Endothelial cell of umbilical vein (primary cell): ENCODE data around the gene NUP37. TPM values are rescaled to one million over a fixed set of nuclear protein-coding genes. Genes with fewer than 3 reads are reported as not detected.

Experiments used
- BruUV-seq: library from RNA; stranded (reverse); fragments of 400-500 nt; replicated peaks from 2 replicates; lab custom pipeline; 2021; lab: Mats Ljungman, UMichigan
- CTCF ChIA-PET: fragments of 300-600, 350-600 bp; sonication (Branson Sonifier 250); formaldehyde crosslinking; loops from one replicate; lab custom pipeline; 2021; ENCODE audit warnings: antibody characterized with exemption, inconsistent platforms; lab: Charles Lee
- POLR2A ChIA-PET: fragments of 300-600, 350-600 bp; sonication (Branson Sonifier 250); formaldehyde crosslinking; loops from one replicate; lab custom pipeline; 2021; ENCODE audit warnings: antibody characterized with exemption, inconsistent platforms; lab: Charles Lee
- DNase-seq: peaks from one replicate; pipeline ENCODE4 v3.0.0-alpha.2; 2011; ENCODE audit warnings: low read depth, low spot score
- FAIRE-seq: peaks from 2 replicates; lab custom pipeline; 2011; peaks lifted over from hg19 to GRCh38; lab: Jason Lieb, UNC
- H2AFZ ChIP-seq: 2 replicates; pipeline ENCODE4 v1.6.0; 2012; ENCODE audit warnings: low read depth, low read length, control low read depth, inconsistent platforms
- H3K27ac ChIP-seq: 2 replicates; pipeline ENCODE4 v1.5.1; 2011; ENCODE audit warnings: low read depth, mild to moderate bottlenecking, control low read depth, low read length, moderate library complexity; ENCODE audit not compliant: insufficient read depth
- H3K27me3 ChIP-seq, 2 experiments: 2 replicates each; pipeline versions ENCODE4 v1.6.0 to v1.6.1; 2011; ENCODE audit warnings: low read length in 2 of 2, mixed read lengths in 1 of 2; ENCODE audit not compliant: control insufficient read depth in 2 of 2, insufficient read depth in 2 of 2
- H3K36me3 ChIP-seq, 2 experiments: 2 replicates in 1 of 2; 3 replicates in 1 of 2; pipeline ENCODE4 v1.5.1; 2011; ENCODE audit warnings: low read length in 2 of 2, mild to moderate bottlenecking in 1 of 2, moderate library complexity in 1 of 2; ENCODE audit not compliant: control insufficient read depth in 2 of 2, insufficient read depth in 2 of 2; ENCODE audit errors: extremely low read depth in 1 of 2
- H3K4me1 ChIP-seq: 3 replicates; pipeline ENCODE4 v1.5.1; 2011; ENCODE audit warnings: mild to moderate bottlenecking, low read length; ENCODE audit not compliant: control insufficient read depth, insufficient read depth; ENCODE audit errors: extremely low read depth
- H3K4me2 ChIP-seq: 2 replicates; pipeline ENCODE4 v1.6.1; 2011; ENCODE audit warnings: low read length, control low read depth, mixed read lengths; ENCODE audit not compliant: insufficient read depth
- H3K4me3 ChIP-seq, 3 experiments: fragments of 200-600 bp in 1 of 3; sonication (generic), shearing (Covaris generic) in 1 of 3; replicated peaks in 1 of 3; 2 replicates each; pipeline ENCODE4 v1.5.1; 2011 to 2016; ENCODE audit warnings: control low read depth in 3 of 3, low read length in 3 of 3, mild to moderate bottlenecking in 2 of 3, inconsistent platforms in 1 of 3, low read depth in 1 of 3, moderate library complexity in 1 of 3; ENCODE audit not compliant: insufficient read depth in 1 of 3
- H3K79me2 ChIP-seq: 2 replicates; pipeline ENCODE4 v1.6.0; 2012; ENCODE audit warnings: low read length, inconsistent platforms; ENCODE audit not compliant: control insufficient read depth, insufficient read depth
- H3K9ac ChIP-seq: replicated peaks from 2 replicates; pipeline ENCODE3; 2011; ENCODE audit warnings: low read length, control low read depth; ENCODE audit not compliant: insufficient read depth; ENCODE audit errors: extremely low read depth
- H3K9me1 ChIP-seq: replicated peaks from 3 replicates; pipeline ENCODE4 v1.6.0; 2011; ENCODE audit warnings: mild to moderate bottlenecking, low read length; ENCODE audit not compliant: control insufficient read depth, insufficient read depth; ENCODE audit errors: extremely low read depth
- H3K9me3 ChIP-seq: replicated peaks from 2 replicates; pipeline ENCODE4 v1.5.1; 2012; ENCODE audit warnings: low read length, inconsistent platforms; ENCODE audit not compliant: control insufficient read depth, insufficient read depth
- H4K20me1 ChIP-seq: replicated peaks from 2 replicates; pipeline ENCODE3; 2011; ENCODE audit warnings: mild to moderate bottlenecking, low read length; ENCODE audit not compliant: control insufficient read depth, insufficient read depth; ENCODE audit errors: extremely low read depth
- EZH2 ChIP-seq: IDR thresholded peaks from 2 replicates; pipeline ENCODE4 v1.6.1; 2012; ENCODE audit warnings: borderline replicate concordance, low read depth, mild to moderate bottlenecking, moderate library complexity, low read length, inconsistent platforms; ENCODE audit not compliant: severe bottlenecking
- FOS ChIP-seq: IDR thresholded peaks from 2 replicates; pipeline ENCODE4 v1.6.1; 2011; ENCODE audit warnings: mild to moderate bottlenecking, low read length, moderate library complexity, borderline replicate concordance; ENCODE audit not compliant: insufficient read depth
- GATA2 ChIP-seq: IDR thresholded peaks from 2 replicates; pipeline ENCODE4 v1.7.0; 2011; ENCODE audit warnings: low read depth, mild to moderate bottlenecking, moderate library complexity, mixed read lengths, low read length; ENCODE audit not compliant: insufficient read length, insufficient read depth
- JUN ChIP-seq: IDR thresholded peaks from 2 replicates; pipeline ENCODE4 v1.6.1; 2011; ENCODE audit warnings: borderline replicate concordance, low read depth; ENCODE audit not compliant: insufficient read length, insufficient read depth
- MYC ChIP-seq: IDR thresholded peaks from one replicate; pipeline ENCODE4 v1.6.1; 2011; ENCODE audit warnings: mild to moderate bottlenecking, low read depth, low read length
- POLR2A ChIP-seq: IDR thresholded peaks from 2 replicates; pipeline ENCODE4 v1.6.1; 2012; ENCODE audit warnings: low read depth, mild to moderate bottlenecking, control low read depth, low read length
- POLR2AphosphoS5 ChIP-seq: IDR thresholded peaks from 2 replicates; pipeline ENCODE4 v1.6.1; 2012; ENCODE audit warnings: low read depth, mild to moderate bottlenecking, control low read depth, low read length, moderate library complexity; ENCODE audit not compliant: insufficient read depth
- dilution Hi-C: fragments of 300-500 bp; cut with MboI; formaldehyde crosslinking; loops from one replicate; pipeline ENCODE4 v1.15.0; 2019; ENCODE audit warnings: low sequenced_read_pairs; ENCODE audit not compliant: extremely low pct_ligation_motif_present
- intact Hi-C: fragments of 100-400 bp; cut with micrococcal nuclease; formaldehyde crosslinking; loops from one replicate; pipeline ENCODE4 v1.10.0; 2022
- polyA plus RNA-seq, 4 experiments: library from polyadenylated mRNA; depleted of rRNA in 3 of 4; stranded (reverse) in 3 of 4; unstranded in 1 of 4; fragments of >200 nt; gene quantifications; 2 replicates each; pipeline versions ENCODE4 v1.2.1 to v1.2.3, GENCODE V29; 2011 to 2012; ENCODE audit warnings: missing spikeins in 1 of 4
- total RNA-seq: library from RNA; stranded (reverse); gene quantifications from 2 replicates; pipeline ENCODE4 v1.2.3, GENCODE V29; 2021
- TF ChIP-seq, protein P1 (sequence below): IDR thresholded peaks from 2 replicates; pipeline ENCODE4 v1.6.1; 2011; ENCODE audit not compliant: insufficient read depth, insufficient read length
- TF ChIP-seq, protein P2 (sequence below), 2 donors: IDR thresholded peaks; 1 replicate in 1 of 2; 2 replicates in 1 of 2; pipeline ENCODE4 v1.5.1; 2011; ENCODE audit warnings: low read length in 2 of 2, mild to moderate bottlenecking in 2 of 2, moderate library complexity in 2 of 2, control low read depth in 1 of 2, inconsistent platforms in 1 of 2, low read depth in 1 of 2; ENCODE audit not compliant: insufficient read depth in 1 of 2; ENCODE audit errors: extremely low read depth in 1 of 2

Gene NUP37
- total and polyA plus RNA-seq, 2 donors (not counting 3 experiments of a cell fraction or from before 2014, with no cell fraction given), result 25.0 to 46.8 TPM

DNA sequence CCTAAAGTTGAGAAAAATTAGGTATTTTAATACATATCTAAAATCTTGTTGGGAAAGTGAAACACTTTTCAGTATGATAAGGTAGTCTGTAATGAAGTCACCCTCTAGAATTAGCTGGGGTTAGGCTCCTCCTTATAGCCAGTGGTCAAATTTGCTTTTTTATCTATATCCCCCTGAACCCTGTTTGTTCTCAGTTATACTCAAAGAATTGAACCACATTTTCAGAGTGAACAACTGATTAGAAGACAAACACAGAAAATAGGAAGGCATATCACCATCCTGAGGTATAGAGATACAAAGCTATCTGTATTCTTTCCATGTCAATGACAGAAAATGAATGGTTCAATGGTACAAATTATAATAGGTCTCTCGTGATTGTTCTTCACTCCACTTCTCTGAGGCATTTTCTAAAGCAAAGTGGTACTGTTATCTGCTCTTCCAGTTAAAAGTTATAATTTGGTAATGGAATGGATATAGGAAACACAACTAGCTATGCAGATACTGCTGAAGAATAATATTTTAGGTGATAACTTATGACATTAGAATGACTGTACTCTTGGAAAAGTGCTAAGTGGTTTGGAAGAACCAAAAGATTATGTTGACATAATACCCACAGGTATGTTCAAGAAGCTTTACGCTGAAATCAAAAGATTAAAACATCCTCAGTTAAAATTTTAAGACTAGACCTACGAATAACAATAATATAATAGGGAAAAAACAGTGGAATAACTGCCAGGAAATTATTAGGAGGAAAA is 85.7 kb downstream of the NUP37 start:
- no peak overlapping the region for H3K9ac ChIP-seq
- DNase-seq (no peak), FAIRE-seq (no peak)
- H3K9me3 ChIP-seq, result no peaks in the 10 kb centered on the region
- dilution Hi-C loops, result no loop called here
- no peaks in the 10 kb centered on the region for H3K36me3 ChIP-seq
- intact Hi-C loops, result no loop called here
- no peak overlapping the region for H3K4me2 ChIP-seq
- POLR2A ChIA-PET, result no interaction called here
- no peak overlapping the region for H3K27ac ChIP-seq
- H3K4me1 ChIP-seq, result no peaks in the 10 kb centered on the region
- no peak overlapping the region for H3K4me3 ChIP-seq
- H3K27me3 ChIP-seq, result no peaks in the 10 kb centered on the region
- CTCF ChIA-PET, result interaction anchor here (1.3 kb wide), 1 partner anchor 9 kb away, joined by 3 read pairs; no protein-coding TSS in a partner anchor
- no peaks in the 10 kb centered on the region for H3K9me1 ChIP-seq
- TF ChIP-seq POLR2AphosphoS5 (no peak), MYC (no peak), EZH2 (no peak), POLR2A (no peak), GATA2 (no peak), JUN (no peak), FOS (no peak)
- TF ChIP-seq, protein P1, sequence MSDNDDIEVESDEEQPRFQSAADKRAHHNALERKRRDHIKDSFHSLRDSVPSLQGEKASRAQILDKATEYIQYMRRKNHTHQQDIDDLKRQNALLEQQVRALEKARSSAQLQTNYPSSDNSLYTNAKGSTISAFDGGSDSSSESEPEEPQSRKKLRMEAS, result no peak
- TF ChIP-seq, protein P2, sequence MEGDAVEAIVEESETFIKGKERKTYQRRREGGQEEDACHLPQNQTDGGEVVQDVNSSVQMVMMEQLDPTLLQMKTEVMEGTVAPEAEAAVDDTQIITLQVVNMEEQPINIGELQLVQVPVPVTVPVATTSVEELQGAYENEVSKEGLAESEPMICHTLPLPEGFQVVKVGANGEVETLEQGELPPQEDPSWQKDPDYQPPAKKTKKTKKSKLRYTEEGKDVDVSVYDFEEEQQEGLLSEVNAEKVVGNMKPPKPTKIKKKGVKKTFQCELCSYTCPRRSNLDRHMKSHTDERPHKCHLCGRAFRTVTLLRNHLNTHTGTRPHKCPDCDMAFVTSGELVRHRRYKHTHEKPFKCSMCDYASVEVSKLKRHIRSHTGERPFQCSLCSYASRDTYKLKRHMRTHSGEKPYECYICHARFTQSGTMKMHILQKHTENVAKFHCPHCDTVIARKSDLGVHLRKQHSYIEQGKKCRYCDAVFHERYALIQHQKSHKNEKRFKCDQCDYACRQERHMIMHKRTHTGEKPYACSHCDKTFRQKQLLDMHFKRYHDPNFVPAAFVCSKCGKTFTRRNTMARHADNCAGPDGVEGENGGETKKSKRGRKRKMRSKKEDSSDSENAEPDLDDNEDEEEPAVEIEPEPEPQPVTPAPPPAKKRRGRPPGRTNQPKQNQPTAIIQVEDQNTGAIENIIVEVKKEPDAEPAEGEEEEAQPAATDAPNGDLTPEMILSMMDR (IDR thresholded peaks at IDR 0.05; ENCODE audit: extremely low read depth in 1 of 2, insufficient read depth in 1 of 2, low read depth in 1 of 2, low read length in 2 of 2), result no peak
- BruUV-seq, result no TSS peak
- no peaks in the 10 kb centered on the region for H4K20me1 ChIP-seq
- no peaks in the 10 kb centered on the region for H3K79me2 ChIP-seq
- no peak overlapping the region for H2AFZ ChIP-seq
